ENCODE results near the gene ZSCAN26. TPM values are rescaled to one million over a fixed set of nuclear protein-coding genes. Genes with fewer than 3 reads are reported as not detected.

The ZSCAN26 gene
- total RNA-seq, 1 experiment from 2014 or later: 9.0 TPM

- Histone ChIP-seq H2BK12ac (ENCODE audit: insufficient read length, low read depth, low read length) (no peak overlapping the region), H3K56ac (ENCODE audit: insufficient read length, low read depth, low read length) (no peak overlapping the region), H2AK5ac (ENCODE audit: insufficient read length, low read length) (no peak overlapping the region), H4K5ac (ENCODE audit: insufficient read length, low read depth, low read length) (no peak overlapping the region), H4K8ac (replicated peaks; ENCODE audit: insufficient read length, low read depth, low read length) (no peak overlapping the region), H3K18ac (ENCODE audit: insufficient read length, low read depth, low read length) (no peak overlapping the region), H4K91ac (ENCODE audit: insufficient read length, low read depth, low read length) (no peak overlapping the region), H2BK20ac (ENCODE audit: low read depth, low read length, poor library complexity, severe bottlenecking) (no peak overlapping the region), H4K20me1 (ENCODE audit: control insufficient read depth, insufficient read depth, insufficient read length) (no peaks in the 10 kb centered on the region), H3K4me2 (ENCODE audit: insufficient read depth, insufficient read length, low read length) (no peak overlapping the region), H3T11ph (ENCODE audit: low read length) (no peak overlapping the region), H3K4ac (ENCODE audit: low read depth, low read length) (no peak overlapping the region), H3K23ac (ENCODE audit: insufficient read length, low read depth, low read length) (no peak overlapping the region), H3K4me1 (ENCODE audit: insufficient read depth, low read length) (no peaks in the 10 kb centered on the region), H3K9ac (ENCODE audit: extremely low read depth, insufficient read length, low read length) (no peak overlapping the region), H2BK15ac (ENCODE audit: low read depth, low read length) (no peak overlapping the region), H2AFZ (ENCODE audit: low read length) (no peak overlapping the region), H3K79me2 (ENCODE audit: insufficient read depth, low read length) (no peaks in the 10 kb centered on the region), H3K27ac (ENCODE audit: insufficient read length, low read depth, low read length) (no peak overlapping the region), H3K9me3 (ENCODE audit: control insufficient read depth, low read depth, low read length) (no peaks in the 10 kb centered on the region), H2BK5ac (ENCODE audit: insufficient read length, low read length) (no peak overlapping the region), H2BK120ac (ENCODE audit: low read depth, low read length, poor library complexity, severe bottlenecking) (no peak overlapping the region), H3K79me1 (ENCODE audit: insufficient read depth, low read depth, low read length, poor library complexity, severe bottlenecking) (no peaks in the 10 kb centered on the region), H3K27me3 (ENCODE audit: insufficient read depth, low read length) (no peaks in the 10 kb centered on the region), H3K23me2 (ENCODE audit: insufficient read length, low read depth, low read length, poor library complexity, severe bottlenecking) (peaks cover 4% of the 10 kb centered on the region), H3K14ac (ENCODE audit: insufficient read depth, low read length) (no peak overlapping the region)
- Mint-ChIP-seq H3K27ac (no peak overlapping the region), H3K4me1 (peaks cover 9% of the 10 kb centered on the region in 2 experiments), H3K4me3 (no peak overlapping the region), H3K27me3 (ENCODE audit: low read depth) (peaks cover 1% of the 10 kb centered on the region; the same call in 1 of the 2 replicates), H3K9me3 (no peaks in the 10 kb centered on the region), H3K36me3 (ENCODE audit: insufficient read depth in 1 of 3, low read depth in 3 of 3) (peaks cover 10 to 32% (median 32%) of the 10 kb centered on the region in 3 experiments; a peak in 6 of 7 replicates)
- no peak for DNase-seq
- WGBS (ENCODE audit: extremely low coverage, insufficient read length, low lambda C conversion rate): no CpG with 5 or more reads among the region's 3 CpGs
- no peak for TF ChIP-seq CTCF (conservative IDR thresholded peaks at IDR 0.05)
Observed at GRCh38 chr6:28277746-28278145, 10.8 kb downstream of the ZSCAN26 start.
